Endometrium (tissue), 2 donors: ENCODE results near the gene RELA.
"Not testable (repeated sequence)": the region's sequence is repeated elsewhere in the genome, so short reads cannot be mapped to it uniquely, and the experiment has no call there.

ENCODE experiments used
- FAIRE-seq: peaks from 2 replicates; lab custom pipeline; 2012; peaks lifted over from hg19 to GRCh38; lab: Jason Lieb, UNC
- donor health status: control.
- donor health status: control.

Gene RELA

DNA sequence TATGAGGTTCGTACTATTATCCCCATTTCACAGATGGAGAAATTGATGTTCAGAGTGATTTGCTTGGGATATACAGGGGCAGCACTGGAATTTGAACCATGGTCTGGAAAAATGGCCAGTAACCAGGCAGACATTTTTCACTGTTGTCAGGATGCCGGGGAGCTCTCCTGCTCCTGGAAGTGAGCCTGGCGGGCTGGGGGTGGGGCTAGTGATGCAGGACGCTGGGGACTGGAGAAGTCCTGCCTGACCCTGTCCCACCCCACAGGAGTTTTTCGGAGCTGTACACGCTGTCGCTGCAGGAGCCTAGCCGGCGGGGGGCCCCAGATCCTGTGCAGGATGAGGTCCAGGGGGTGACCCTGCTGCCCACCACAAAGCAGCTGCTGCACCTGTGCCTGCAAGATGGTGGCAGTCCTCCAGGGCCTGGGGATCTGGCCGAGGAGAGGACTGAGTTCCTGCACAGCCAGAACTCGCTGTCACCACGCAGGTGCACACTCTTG lies 13.7 kb downstream of the RELA start:
- FAIRE-seq: no peak

DNA sequence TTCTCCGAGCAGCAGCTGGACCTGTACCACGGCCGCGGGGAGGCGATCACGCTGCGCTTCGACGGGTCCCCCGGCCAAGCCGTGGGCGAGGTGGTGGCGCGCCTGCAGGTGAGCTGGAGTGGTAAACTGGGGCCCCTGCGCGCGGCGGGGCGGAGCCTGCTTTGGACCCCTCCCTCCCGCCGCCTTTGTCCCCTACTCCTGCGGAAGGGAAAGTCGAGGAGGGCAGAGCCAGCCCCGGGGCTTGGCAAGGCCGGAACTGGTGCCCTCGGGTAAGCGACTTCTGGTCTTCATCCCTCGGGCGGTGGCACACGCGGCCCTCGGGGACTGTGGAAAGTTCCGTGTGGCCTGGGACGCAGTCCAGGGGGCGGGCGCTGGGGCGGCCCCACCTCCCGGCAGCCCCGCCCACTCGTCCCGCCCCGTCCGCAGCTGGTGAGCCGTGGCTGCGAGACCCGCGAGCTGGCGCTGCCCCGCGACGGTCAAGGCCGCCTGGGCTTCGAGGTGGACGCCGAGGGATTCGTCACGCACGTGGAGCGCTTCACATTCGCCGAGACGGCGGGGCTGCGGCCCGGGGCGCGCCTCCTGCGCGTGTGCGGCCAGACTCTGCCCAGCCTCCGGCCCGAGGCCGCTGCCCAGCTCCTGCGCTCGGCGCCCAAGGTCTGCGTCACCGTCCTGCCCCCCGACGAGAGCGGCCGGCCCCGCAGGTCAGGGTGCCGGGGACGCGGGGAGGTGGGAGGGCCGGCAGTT lies 15.6 kb downstream of the RELA start:
- no peak for FAIRE-seq

DNA sequence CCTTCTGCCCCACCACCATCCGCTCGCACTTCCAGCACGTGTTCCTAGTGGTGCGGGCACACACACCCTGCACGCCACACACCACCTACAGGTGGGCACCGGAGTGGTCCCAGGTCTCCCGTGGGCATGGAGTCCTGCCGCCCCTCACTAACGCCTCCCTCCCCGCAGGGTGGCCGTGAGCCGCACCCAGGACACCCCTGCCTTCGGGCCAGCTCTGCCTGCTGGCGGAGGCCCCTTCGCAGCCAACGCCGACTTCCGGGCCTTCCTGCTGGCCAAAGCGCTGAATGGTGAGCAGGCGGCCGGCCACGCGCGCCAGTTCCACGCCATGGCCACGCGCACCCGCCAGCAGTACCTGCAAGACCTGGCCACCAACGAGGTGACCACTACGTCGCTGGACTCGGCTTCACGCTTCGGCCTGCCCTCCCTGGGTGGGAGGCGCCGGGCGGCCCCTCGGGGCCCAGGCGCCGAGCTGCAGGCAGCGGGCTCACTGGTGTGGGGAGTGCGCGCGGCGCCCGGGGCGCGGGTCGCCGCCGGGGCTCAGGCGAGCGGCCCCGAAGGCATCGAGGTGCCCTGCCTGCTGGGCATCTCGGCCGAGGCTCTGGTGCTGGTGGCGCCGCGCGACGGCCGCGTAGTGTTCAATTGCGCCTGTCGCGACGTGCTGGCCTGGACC lies 16.3 kb downstream of the RELA start:
- no peak for FAIRE-seq

DNA sequence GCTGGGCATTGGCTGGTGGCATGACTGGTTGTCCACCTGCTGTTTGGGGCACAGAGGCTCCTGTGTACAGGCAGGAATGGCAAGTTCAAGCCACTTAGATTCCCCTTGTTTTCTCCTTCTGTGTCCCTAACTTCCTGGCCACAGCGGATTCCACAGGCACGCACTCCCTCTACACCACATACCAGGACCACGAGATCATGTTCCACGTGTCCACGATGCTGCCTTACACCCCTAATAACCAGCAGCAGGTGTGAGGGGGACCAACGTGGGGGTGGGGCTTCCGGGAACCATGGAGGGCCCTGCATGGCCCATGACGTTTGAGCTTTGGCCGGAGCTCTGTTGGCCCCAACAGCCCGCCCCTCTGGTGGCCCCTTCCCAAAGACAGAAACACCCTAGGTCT lies 17.0 kb downstream of the RELA start:
- FAIRE-seq: no peak

DNA sequence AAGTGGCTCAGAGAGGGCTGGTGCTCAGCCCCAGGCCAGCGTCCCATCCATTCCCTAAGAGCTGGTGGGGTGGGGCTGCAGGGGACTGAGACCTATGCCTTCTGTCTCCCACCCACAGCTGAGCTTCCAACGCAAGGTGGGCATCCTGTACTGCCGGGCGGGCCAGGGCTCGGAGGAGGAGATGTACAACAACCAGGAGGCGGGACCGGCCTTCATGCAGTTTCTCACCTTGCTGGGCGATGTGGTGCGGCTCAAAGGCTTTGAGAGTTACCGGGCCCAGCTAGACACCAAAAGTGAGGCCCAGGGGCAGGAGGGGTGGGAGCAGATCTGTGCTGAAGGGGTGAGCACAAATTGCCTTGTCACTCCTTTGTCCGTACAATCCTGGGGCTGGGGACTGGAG lies 17.9 kb downstream of the RELA start:
- FAIRE-seq: no peak

DNA sequence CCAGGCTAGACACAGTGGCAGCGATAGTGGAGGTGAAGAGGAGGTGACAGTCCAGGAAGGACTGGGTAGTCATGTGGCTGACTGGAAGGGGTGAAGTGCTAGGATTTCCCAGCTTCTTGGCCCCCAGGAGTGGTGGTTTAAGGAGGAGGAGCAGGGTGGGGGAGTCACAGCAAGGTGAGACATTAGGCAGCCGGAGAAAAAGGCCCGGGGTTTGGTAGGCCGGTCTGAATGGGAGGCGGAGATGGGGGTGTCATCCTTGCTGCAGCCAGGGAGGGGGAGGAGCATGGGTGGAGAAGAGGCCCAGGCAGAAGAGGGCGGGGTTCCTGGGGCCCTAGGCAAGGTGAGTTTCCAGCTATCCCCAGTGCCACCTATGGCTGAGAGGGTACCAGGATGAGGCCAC lies 18.7 kb downstream of the RELA start:
- FAIRE-seq: no peak

DNA sequence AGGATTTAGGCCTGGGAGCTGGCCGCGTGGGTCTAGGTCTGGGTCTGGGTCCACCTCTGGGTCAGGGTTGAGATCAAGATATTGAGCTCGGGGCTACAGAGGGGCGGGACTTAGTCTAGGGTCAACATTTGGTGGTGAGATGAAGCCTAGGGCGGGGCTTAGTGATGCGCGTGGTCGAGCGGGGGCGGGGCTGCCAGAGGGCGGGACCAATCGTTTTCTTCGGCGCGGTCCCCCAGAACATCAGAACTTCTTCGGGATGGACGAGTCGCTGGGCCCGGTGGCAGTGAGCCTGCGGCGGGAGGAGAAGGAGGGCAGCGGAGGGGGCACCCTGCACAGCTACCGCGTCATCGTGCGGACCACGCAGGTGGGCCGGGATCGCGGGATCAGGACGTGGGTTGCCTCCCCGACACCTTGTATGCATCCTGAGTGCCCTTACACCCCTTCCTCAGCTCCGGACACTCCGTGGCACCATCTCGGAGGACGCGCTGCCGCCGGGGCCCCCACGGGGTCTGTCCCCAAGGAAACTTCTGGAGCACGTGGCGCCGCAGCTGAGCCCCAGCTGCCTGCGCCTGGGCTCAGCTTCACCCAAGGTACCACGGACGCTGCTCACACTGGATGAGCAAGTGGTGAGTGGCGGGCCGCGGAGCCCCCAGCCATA lies 20.6 kb downstream of the RELA start:
- no peak for FAIRE-seq

DNA sequence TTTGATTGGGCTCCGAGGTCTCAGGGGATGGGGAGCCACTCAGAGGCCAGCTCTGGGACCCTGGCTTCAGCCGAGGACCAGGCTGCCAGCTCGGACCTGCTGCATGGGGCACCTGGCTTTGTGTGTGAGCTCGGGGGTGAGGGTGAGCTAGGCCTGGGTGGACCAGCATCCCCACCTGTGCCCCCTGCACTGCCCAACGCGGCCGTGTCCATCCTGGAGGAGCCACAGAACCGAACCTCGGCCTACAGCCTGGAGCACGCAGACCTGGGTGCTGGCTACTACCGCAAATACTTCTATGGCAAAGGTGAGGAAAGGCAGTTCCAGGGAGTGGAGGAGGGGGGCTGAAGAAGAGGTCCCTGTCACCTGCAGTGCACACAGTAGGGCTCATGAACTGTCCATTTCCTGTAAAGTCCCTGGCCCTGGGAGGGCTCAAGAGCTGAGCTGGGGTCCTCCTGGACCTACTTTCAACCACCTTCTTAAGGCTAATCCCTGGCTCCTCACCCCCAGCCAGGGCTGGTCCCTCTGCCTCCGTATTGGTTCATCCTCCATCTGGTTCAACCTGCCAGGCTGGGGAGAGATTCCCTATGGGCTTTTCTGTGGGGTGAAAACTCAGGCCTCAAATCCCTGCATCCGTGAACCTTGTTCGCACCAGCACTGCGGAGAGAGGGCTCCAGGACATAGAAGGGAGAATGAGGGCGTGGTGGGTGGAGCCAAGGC lies 21.3 kb downstream of the RELA start:
- FAIRE-seq: no peak

DNA sequence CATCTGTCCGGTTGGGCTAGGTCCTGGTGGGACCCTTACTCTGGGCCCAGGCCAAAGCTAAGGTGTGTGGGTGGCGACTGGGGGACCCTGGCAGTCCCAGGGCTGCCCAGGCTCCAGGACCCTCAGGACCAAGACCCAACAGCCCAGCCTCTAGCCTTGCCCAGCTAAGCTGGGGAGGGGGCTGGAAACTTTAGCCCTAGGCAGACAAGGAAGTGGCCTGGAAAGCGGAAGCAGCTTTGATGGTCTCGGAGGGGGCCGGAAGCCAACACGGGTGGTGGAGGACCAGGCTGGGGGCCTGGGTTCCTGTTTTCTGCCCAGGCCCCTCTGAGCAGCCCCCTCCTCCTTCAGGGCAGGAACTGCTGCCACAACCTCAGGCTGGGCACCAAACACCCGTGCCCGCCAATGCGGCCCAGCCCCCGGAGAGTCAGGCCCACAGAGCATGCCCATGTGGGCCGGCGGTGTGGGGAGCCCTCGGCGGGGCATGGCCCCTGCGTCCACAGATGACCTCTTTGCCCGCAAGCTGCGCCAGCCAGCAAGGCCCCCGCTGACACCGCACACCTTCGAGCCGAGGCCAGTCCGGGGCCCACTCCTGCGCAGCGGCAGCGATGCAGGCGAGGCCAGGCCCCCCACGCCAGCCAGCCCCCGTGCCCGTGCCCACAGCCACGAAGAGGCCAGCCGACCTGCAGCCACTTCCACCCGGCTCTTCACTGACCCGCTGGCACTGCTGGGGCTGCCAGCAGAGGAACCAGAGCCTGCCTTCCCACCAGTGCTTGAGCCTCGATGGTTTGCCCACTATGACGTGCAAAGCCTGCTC lies 22.0 kb downstream of the RELA start:
- FAIRE-seq: no peak

DNA sequence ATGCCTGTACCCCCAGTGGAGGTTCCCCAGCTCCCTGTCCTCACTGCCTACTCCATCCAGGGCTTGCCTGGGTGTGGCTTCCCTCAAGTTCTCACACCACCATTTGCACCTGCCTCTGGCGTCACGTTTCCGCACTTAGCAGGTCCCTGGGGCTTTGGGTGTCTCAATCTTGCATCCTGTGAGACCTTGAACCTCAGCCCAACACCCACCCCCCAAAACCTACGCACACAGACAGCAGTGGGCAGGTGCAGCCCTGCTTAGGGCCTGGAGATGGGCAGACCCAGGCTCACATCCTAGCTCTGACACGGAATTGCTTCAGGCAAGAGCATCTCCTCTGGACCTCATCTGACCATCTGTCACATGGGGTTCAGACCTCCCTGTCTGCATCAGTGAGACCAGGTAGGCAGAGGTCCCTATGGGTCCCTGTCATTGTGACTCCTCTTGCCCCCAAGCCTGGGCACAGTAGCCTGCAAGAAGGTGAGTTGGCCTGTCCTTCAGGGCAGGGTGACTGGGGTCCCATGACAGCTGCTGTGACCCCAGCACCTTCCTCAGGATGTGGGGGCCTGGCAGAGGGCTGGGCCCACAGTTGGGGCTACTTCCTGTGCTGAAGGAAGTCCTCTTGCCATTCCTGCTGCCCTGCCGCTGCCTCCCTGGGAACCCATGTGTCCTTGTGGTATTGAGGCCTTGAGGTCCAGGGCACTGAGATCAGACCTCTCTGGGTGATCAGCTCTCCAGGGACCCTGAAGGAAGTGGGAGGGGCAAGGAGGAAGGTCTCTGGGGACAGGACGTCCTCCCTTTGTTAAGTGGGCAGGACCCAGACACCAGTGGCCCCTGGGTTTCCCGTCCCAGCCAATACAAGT lies 22.9 kb downstream of the RELA start:
- no peak for FAIRE-seq

DNA sequence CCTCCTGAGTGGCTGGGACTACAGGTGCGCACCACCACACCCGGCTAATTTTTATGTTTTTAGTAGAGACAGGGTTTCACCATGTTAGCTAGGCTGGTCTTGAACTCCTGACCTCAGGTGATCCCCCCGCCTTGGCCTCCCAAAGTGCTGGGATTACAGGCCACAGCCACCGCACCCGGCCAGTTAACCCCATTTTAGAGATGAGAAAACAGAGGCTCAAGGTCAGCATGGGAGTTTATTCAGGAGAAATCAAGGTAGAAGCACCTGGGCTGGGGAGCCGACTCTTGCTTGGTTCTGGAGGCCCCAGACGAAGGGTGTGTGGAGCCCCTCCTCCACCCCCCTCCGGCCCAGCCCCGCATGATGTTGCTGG lies 23.5 kb downstream of the RELA start:
- FAIRE-seq: not testable (repeated sequence)

DNA sequence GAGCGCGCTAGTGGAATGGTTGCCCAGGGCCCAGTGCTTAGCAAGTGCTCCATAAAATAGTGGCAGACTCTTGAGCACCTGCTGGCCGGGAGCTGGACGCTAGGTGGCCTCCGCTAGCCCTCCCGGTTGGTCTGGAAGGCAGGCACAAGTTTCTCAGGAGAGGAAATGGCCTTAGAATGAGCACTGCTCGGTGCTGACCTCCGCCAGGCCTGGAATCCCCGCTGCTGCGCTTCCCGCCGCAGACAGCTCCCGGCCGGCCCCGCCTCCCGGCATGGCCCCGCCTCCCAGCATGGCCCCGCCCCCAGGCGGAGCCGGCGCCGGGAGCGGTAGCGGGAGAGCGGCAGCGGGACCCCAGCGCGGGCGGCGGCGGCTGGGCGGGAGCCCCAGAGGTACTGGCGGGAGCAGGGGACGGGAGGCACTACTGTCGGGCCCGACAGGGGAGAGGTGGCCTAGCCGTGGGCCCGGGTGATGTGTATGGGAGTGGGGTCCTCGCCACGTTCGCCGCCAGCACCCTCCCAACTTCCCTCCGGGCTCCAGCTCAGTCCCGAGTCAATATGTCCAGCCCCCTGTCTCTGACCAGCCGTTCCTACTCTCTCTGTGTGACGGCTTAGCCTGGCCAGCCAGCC lies 24.8 kb downstream of the RELA start, which contains the start of gene SIPA1:
Gene SIPA1 (plus strand): TSS at position 308 of the 626 bp plus-strand sequence. CDS start 2,821 bp downstream, outside the sequence.
- FAIRE-seq: no peak

DNA sequence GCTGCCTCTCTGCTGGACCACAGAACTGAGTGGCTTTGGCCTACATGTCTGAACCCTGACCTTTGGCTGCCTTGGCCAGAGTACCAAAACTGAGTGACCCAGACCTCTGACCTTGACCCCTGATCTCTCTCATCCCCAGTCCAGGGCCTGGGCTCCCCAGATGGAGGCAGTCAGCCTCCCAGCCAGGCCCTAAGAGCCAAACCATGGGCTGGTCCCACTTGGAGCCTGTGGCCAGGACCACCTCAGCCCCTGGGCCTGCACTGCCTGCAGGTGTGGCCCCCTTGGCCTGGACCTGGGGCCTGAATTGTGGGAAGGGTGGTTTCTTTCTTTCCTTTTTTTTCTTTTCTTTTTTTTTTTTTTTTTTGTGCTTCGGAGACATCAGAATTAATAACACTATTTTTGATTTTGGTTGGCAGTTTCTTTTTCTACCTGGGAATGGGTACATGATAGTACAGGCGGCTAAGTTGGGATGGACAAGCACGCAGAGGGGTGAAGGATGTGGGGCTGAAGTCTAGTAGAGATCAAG lies 25.6 kb downstream of the RELA start:
- no peak for FAIRE-seq

DNA sequence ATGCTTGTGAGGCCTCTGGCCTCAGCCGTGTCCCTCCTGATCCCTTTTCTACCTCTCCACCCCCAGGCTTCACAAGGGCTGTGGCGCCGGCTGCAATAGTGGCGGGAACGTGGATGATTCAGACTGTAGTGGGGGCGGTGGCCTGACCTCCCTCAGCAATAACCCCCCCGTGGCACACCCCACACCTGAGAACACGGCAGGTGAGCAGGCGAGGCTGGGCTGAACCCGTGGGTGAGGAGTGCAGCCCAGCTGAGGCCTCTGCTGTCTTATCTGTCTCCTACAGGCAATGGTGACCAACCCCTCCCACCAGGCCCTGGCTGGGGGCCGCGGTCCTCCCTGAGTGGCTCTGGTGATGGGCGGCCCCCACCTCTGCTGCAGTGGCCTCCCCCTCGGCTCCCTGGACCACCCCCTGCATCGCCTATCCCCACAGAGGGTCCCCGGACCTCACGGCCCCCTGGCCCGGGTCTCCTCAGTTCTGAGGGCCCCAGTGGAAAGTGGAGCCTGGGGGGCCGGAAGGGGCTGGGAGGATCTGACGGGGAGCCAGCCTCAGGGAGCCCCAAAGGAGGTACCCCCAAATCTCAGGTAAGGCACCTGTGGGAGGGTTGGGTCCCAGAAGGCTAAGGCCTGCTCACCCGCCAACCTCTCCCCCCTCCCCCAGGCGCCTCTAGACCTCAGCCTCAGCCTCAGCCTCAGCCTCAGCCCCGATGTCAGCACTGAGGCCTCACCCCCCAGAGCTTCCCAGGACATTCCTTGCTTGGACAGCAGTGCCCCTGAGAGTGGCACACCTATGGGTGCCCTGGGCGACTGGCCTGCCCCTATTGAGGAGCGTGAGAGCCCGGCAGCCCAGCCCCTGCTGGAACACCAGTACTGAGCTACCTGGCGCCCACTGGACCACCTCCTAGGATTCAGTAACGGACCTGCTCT lies 26.3 kb downstream of the RELA start:
- FAIRE-seq: no peak

DNA sequence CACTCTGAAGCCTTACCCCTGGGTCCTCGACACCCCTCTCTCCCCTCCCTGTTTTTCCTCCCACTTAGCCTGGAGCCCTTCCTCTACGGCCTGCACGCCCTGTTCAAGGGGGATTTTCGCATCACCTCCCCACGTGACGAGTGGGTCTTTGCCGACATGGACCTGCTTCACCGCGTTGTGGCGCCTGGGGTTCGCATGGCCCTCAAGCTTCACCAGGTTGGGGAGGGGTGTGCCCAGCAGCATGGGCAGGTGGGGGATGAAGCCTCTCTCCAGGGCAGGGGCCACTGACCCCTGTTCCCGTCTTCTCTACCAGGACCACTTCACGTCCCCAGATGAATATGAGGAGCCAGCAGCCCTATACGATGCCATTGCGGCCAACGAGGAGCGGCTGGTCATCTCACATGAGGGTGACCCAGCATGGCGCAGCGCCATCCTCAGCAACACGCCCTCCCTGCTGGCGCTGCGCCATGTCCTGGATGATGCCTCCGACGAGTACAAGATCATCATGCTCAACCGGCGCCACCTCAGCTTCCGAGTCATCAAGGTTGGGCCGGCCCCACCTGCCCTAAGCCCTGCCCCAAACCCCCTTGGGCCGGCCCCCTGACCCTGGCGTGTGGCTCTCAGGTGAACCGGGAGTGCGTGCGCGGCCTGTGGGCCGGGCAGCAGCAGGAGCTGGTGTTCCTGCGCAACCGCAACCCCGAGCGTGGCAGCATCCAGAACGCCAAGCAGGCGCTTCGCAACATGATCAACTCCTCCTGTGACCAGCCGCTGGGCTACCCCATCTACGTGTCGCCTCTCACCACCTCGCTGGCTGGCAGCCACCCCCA lies 27.6 kb downstream of the RELA start:
- FAIRE-seq: no peak

DNA sequence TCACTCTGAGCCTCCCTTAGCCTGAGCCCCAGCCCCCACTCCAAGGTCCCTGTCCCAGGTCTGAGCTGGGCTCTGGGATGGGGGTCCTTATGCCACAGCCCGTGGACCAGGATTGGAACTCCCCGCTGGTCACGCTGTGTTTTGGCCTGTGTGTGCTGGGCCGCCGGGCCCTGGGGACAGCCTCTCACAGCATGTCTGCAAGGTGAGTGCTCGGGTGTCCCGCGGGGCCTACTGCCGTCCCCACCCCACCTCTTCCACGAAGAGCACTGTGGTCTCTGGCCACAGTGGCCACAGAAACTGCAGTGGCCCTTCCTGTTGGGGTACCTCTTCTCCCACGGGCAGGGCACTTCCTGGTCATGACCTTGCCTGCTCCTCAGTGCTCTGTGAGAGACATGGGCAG lies 28.3 kb downstream of the RELA start:
- FAIRE-seq: no peak

DNA sequence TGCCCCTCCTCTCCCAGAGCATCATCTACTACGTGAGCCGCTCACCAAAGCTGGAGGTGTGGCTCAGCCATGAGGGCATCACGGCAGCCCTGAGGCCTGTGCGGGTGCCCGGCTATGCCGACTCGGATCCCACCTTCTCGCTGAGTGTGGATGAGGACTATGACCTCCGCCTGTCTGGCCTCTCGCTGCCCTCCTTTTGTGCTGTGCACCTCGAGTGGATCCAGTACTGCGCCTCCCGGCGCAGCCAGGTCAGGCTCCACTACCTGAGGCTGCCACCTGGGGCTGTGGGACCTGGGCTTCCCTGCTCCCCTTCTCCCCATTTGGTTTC lies 28.6 kb downstream of the RELA start:
- FAIRE-seq: no peak
